Ovary (tissue), 3 donors: Measurements from ENCODE around the gene GPC6.

Source experiments
- CTCF ChIP-seq, 3 donors: fragments of 450-650 bp in 2 of 3; fragments of 200-600 bp in 1 of 3; IDR thresholded peaks; one replicate each; pipeline versions ENCODE4 v1.5.1 to v1.8.0; 2016 to 2022; ENCODE audit warnings: antibody characterized with exemption in 3 of 3, mild to moderate bottlenecking in 1 of 3
- EP300 ChIP-seq: sonication (generic); formaldehyde crosslinking; IDR thresholded peaks from one replicate; pipeline ENCODE4 v1.6.1; 2017; ENCODE audit warnings: antibody characterized with exemption
- POLR2A ChIP-seq: fragments of 450-650 bp; IDR thresholded peaks from one replicate; pipeline ENCODE4 v1.6.1; 2017; ENCODE audit warnings: antibody characterized with exemption, mild to moderate bottlenecking, moderate library complexity
- donor health status: DM: no; HTN: no; CAD: no.

GRCh38 chr13:93744886-93745285 lies 518.3 kb downstream of the GPC6 start:
- TF ChIP-seq CTCF (IDR thresholded peaks at IDR 0.05): no peak
- no peak for TF ChIP-seq POLR2A
- TF ChIP-seq EP300: no peak
